HG02571 (cell line): ENCODE measurements around the gene DNASE1L3.
"Not testable (repeated sequence)": the region's sequence is repeated elsewhere in the genome, so short reads cannot be mapped to it uniquely, and the experiment has no call there.

Experiments used
- ATAC-seq: cut with Tn5 transposase; IDR thresholded peaks from one replicate; pipeline ENCODE4 v1.9.1; 2021; ENCODE audit warnings: mild to moderate bottlenecking, moderate library complexity; ENCODE audit not compliant: unreplicated experiment

Gene DNASE1L3

GRCh38 chr3:58202917-58203360 is 7.8 kb downstream of the DNASE1L3 start:
- peak; percentile 84 for ATAC-seq

GRCh38 chr3:58201451-58201850 is 9.3 kb downstream of the DNASE1L3 start:
- ATAC-seq: not testable (repeated sequence)

DNA sequence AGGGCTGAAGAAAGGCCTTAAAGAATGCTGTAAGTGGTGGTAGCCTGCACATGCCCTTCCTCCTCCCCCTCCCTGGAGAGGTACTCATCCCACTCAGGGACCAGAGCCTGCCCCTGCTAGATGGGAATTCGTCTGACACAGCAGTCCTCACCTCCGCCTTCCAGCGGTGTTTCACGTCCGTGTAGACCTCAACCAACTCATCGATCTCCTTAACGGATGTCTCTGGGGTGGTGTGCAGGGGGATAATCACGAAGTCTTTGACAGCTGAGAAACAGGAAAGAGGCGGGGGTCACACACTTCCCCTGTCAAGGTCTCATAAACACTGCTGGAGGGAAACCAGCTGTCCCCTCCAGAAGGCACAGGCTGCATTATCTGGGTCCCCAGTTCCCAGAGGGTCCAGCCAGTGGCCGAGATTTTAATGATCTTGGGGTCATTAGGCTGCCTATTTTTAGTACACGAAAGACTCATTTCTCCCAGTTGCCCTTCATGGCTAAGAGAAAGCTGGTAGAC is 9.9 kb downstream of the DNASE1L3 start:
- ATAC-seq: no peak

DNA sequence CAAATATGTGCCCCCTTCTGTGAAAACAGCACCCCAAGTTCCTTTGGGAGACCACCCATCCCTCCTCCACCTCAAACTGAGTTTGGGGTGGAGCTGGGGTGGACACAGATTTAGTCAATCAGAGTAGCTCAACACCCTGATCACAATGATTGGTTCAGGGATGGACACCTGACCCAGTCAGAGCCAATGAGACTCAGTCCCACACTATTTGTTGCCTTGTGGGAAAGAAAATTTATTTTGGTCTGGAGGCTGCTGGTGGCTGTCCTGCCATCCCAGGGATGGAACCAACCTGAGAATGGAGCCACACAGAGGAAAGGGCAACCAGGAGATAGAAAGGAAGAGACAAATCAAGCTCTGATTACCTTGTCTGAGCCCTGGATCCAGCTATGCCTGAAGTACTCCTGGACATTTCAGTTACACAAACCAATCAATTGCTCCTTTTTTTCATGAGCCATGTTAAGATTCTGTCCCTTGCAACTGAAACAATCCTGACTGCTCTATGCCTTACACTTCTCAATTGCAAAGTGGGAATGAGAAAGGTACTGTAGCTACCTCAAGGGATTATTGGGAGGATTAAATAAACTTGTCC is 10.6 kb downstream of the DNASE1L3 start:
- no peak for ATAC-seq

DNA sequence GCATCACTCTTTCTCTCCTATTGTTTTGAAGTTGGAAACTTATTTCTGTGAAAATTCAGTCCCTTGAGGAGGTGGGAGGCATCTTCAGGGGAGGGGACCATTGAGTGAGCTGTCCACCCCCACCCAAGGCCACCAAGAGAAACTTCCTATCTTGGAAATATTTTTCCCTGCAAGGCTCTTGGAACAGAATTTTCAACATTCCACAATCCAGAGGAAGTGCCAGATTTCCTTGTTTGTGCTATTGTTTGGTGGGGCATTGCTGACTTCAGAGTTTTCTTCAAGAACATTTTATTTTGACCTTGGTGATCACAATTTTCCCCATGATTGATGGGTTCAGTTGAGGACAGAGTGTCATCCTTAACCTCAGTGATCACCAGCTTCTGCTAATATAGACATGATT is 12.0 kb downstream of the DNASE1L3 start:
- ATAC-seq: no peak

DNA sequence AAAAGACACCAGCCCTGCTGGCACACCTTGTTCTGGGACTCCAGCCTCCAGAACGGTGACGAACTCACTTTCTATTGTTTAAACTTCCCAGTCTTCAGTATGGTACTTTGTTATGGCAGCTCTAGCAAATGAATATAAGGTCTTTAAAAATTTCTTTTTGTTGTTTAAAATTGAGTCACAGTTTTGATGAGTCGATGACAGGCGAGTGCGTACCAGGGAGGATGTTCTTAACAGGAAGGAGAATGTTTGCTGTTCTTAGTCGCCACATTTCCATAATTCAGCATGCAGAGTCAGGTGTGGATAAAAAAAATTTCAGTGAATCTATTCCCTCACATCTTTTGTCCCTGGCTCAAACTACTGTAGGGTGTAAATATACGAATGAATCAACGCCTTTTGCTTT is 12.4 kb downstream of the DNASE1L3 start:
- ATAC-seq: no peak

DNA sequence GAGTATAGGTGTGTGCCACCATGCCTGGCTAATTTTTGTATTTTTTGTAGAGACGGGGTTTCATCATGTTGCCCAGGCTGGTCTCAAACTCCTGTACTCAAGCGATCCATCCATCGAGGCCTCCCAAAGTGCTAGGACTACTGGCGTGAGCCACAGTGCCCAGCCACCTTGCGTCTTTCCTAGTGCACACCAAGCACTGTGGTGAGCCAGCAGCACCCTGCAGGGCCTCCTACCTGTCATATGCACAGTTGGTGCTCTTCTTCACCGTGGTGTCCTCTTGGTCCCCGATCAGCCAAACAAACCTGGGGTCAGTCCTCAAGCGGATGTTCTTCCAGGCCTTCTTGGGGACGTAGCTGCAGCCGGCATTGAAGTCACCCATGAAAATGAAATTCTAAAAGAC is 13.2 kb downstream of the DNASE1L3 start:
- ATAC-seq: no peak

GRCh38 chr3:58193682-58194407 is 16.9 kb downstream of the DNASE1L3 start:
- no peak for ATAC-seq

DNA sequence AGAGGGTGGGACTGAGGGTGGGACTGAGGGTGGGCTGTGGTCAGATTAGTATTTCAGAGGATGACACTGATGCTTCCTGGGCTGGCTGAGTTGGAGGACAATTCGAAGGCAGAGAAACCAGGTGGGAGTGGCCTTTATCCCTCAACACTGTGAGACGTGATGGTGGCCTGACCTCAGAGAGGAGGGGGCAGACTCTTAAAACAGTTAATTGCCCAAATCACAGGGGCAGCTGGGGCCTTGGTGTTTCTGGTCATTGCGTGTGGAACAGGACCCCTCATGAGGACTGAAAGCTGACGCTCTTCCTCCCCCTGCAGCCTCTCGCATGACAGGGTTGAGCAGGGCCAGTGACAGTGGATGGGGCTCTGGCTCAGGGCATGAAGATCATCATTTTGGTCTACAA is 18.7 kb downstream of the DNASE1L3 start:
- ATAC-seq: no peak

GRCh38 chr3:58191361-58191991 is 19.3 kb downstream of the DNASE1L3 start:
- ATAC-seq: no peak

DNA sequence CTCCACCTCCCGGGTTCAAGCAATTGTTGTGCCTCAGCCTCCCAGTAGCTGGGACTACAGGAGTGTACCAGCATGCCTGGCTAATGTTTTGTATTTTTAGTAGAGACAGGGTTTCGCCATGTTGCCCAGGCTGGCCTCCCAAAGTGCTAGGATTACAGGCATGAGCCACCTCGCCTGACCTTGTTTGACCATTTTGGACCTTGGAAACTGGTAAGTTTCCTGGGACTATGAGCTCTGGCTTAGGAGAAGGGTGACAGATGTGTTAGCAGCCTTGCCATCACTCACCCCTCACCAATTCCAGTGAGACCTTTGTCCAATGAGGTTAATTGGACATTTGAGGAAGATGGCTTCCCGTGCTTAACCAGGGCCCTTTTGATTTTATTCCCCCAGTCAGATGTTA is 19.9 kb downstream of the DNASE1L3 start:
- no peak for ATAC-seq

DNA sequence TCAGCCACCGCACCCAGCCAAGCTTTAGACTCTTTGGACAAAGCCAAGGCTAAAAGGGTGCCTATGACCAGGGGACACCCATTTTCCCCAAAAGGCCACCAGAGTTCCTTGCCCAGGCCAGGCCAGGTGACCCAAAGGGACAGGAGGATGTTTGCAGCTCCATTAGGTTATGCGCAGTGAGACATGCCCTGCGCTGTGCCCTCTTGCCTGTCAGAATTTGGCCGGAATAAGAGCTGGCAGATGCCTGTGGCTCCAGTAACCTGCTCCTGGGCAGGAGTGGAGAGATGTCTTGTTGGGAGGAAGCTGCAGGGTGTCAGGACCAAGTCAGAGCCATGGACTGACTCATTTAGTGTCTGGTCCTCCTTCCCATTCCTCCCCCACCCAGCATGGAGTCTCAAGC is 20.5 kb downstream of the DNASE1L3 start:
- no peak for ATAC-seq

- ATAC-seq: no peak
Observed at GRCh38 chr3:58189691-58190090, 21.1 kb downstream of the DNASE1L3 start.

DNA sequence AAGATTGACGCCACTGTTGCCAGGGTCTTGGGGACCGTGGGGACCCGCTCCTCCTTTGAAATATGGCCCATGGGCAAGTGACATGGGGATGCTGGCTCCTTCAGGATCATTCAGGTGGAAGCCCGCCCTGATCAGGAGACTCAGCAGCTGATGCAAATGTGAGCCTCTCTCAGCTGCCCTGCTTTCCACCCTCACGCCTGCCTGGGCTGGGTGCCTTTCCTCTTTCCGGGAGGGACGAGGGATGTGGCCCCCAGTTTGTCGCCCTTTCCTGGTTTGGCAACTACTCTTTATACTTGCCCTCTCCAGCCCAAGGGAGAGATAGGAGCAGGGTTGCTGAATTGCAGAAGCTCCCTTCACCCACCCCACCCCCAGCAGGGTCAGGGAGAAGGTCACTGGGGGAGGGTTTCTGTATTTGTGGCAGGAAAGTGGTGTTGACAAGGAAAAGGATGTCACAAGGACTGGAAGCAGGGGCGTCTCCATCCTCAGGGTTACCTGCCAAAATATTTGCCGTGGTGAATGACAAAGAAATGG is 21.8 kb downstream of the DNASE1L3 start:
- no peak for ATAC-seq

- ATAC-seq: no peak
Observed at GRCh38 chr3:58188173-58188564, 22.6 kb downstream of the DNASE1L3 start.

- ATAC-seq: no peak
Observed at GRCh38 chr3:58184982-58185360, 25.8 kb downstream of the DNASE1L3 start.

- ATAC-seq: no peak
Observed at GRCh38 chr3:58184309-58184981, 26.3 kb downstream of the DNASE1L3 start.

DNA sequence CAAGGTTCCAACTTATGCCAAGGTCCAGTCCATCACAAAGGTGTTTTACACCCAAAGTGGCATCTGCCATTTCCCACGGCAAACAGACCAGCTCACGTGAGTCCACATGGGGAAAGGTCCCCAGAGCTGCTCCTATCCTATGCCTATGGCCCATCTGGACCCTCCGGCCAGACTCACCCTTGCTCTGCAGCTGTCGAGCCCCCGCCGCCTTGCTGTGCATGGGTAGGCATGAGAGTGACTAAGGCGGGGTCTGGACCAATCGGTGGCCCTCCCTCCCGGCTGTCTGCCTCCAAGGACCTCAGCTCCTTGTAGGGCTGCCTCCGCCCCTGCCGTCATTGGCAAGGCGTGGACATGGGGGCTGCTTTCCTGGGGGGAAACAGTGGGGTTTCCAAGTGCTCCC is 26.9 kb downstream of the DNASE1L3 start:
- ATAC-seq: no peak

DNA sequence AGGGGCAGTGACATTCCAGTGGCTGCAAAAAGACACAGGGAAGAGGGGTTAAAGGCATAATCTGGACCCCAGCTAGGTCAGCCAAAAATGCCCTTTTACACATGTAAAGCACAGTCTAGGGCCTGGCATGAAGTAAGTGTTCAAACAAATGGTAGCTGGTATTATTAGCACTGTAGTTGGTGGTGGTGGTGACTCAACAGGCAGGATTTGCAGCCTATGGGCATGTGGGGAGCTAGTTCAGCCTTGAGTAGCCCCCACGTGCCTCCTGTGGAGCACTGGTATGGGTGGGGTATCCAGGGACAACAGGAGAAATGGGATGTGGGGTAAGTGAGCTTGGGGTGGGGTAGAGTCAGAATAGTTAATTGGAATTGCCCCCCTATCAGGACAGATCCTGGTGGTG is 27.6 kb downstream of the DNASE1L3 start:
- no peak for ATAC-seq

DNA sequence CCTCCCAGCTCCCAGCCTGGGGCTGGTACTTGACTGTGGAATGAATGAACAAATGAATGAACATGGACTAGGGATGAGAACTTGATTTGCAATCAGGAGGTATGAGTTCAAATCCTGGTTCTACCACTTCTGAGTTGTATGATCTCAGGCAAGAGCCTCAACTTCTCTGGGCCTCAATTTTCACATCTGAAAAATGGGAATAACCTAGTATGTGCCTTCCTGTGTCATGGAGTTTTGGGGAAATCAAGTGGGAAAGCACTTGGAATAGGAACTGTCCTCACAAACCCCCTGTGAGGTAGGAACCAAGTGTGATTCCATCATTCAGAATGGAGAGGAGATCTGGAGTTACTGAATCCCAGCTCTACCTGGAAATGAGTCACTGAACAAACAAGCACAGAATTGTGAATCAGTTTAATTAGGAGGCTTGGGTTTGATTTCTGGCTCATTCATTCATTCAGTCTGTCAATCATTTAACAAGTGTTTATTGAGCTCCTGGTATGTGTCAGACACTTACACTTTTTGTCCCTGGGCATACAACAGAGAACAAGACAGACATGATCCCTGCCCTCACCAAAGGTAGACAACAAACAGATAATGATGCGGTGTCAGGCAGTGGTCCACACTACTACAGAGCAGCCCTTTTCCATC is 29.7 kb downstream of the DNASE1L3 start:
- no peak for ATAC-seq
